Ovary (tissue), 3 donors: ENCODE results near the gene RMND5A.
"Not testable (repeated sequence)": the region's sequence is repeated elsewhere in the genome, so short reads cannot be mapped to it uniquely, and the experiment has no call there.

Source experiments
- CTCF ChIP-seq, 3 donors: fragments of 450-650 bp in 2 of 3; fragments of 200-600 bp in 1 of 3; IDR thresholded peaks; one replicate each; pipeline versions ENCODE4 v1.5.1 to v1.8.0; 2016 to 2022; ENCODE audit warnings: antibody characterized with exemption in 3 of 3, mild to moderate bottlenecking in 1 of 3
- EP300 ChIP-seq: sonication (generic); formaldehyde crosslinking; IDR thresholded peaks from one replicate; pipeline ENCODE4 v1.6.1; 2017; ENCODE audit warnings: antibody characterized with exemption
- POLR2A ChIP-seq: fragments of 450-650 bp; IDR thresholded peaks from one replicate; pipeline ENCODE4 v1.6.1; 2017; ENCODE audit warnings: antibody characterized with exemption, mild to moderate bottlenecking, moderate library complexity
- donor health status: DM: no; HTN: no; CAD: no.

- not testable (repeated sequence) for TF ChIP-seq CTCF (IDR thresholded peaks at IDR 0.05); POLR2A; EP300
These were observed 19.4 kb downstream of the RMND5A start for GRCh38 chr2:86739485-86739884.
